GM21390 (cell line): ENCODE results near the gene APBB2.

Experiments used
- ATAC-seq: cut with Tn5 transposase; IDR thresholded peaks from one replicate; pipeline ENCODE4 v1.9.1; 2021; ENCODE audit not compliant: unreplicated experiment

Gene APBB2

DNA sequence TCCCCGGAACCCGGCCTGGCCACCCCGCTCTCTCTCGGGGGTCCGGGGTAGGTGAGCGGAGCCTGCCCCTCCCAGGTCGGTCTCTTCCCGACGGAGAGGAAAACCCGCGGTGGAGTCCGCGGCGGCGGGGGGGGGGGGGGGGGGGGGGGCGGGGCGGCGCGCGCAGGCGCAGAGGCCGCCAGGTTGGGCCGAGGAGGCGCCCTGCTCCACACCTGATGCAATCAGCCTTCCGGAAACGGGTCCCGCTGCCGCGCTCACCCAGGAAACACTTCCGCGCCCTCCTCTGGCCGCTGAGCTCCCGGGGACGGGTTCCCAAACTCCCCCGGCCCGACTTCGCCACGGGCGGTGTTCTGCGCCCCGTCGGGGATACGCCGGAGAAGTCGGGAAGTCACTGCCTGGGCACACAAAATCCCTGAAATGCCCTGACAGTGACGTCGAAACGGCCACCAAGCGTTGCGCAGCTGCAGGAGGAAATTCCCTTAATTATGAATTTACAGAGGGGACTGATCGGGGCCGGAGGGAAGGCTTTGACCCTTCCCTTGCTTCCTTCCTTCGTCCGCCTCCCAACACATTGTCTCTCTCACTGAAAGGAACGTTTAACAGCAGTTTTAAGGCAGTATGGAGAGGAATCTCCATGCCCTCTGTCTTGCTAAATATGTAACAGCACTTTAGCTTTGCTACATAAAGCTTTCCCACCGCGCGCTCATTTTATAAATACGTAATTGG is 2.1 kb upstream of the APBB2 start:
- ATAC-seq, result peak; percentile 44

DNA sequence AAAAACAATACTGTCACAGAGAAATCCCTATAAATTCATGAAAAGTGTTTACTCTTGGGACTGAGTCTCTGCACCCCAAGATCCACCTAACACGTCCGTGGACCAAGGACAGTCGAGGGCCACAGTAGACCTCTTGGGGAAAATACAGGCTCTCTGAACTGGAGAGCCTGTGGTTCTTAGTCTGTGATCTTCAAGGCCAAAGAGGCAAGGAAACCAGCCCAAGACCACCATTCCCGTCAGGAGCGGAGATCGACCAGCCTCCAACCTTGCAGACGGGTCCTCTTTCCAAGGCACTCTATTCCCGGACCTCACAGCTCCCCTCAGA is 1.6 kb upstream of the APBB2 start:
- ATAC-seq, result no peak

DNA sequence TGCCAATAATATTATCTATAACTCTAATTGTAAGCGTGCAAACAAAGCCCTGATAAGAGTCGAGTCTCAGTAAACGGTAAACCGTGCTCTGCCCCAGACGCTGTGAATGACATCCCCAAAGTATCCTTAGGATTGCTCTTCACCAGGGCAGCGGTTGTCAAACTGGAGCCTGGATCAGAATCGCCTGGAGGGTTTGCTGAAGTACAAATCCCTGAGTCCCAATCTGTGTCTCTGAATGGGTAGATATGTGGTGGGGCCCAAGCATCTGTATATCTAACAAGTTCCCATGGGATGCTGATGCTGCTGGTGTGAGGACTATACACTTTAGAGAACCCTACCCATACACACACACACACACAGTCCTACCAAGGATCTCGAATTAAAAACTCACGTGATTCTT is 813 bp upstream of the APBB2 start:
- no peak for ATAC-seq

DNA sequence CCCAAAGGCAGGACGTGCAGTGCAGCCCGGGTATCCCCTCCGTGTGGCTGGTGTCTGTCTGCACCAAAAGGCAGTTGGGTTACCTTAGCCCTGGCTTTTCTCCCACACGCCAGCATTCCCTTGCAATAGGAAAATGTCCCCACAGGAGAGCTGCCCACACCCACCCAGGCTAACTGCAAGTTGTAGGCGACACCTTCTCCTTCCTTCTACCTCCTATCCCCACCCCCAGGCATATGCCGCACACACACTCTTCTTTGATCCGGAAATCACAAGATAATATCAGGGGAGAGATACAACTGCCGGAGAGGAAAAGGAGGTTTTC is 444 bp upstream of the APBB2 start:
- ATAC-seq, result peak; percentile 1

DNA sequence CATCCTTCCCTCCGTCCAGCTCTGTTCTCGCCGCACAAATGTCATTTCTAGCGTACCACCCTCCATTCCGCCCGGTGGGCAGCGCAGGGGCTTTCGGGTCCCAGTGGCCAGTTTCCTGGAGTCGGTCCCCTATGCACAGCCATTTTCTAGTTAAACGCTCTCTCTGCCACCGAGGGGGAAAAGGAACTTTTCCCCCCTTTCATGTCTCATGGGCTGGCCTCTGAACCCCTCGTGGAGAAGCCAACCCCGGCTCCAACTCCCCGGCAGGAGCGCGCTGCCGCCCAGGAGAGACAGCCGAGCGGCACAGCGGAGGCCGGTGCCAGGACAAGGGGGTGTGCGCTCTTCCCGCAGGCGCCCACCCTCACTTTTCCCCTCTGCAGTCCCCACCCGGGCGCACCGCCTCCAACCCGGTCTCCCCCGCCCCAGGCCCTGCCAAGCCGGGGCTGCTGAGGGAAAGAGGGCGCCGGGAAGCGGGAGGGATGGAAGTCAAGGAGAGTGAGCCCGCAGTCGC is 662 bp downstream of the APBB2 start:
- peak; percentile 12 for ATAC-seq

DNA sequence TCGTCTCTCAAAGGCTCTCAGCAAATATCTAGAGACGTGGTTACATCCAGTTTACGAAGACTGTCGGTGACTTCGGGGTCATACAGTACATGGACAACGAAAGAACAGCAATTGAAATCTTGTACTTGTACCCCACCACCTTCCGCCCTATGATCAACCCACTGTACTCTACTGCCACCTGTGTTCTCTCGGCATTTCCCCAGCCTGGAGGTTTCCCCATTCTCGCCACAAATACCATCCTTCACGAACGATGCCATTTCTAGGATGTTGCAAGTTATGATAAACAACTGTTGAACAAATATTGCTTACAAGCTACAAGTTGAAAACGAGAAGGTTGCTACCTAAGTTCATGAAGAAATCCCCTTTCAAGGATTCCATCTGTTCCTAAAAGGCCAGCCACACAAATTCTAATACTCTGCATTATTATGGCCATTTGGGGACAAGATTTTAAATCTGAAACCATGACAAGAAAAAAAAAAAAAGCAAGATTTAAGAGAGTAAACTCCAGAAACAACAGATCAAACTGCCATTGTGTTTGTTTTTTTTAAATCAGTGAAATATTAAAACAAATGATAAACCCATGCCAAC is 1.6 kb downstream of the APBB2 start:
- no peak for ATAC-seq

DNA sequence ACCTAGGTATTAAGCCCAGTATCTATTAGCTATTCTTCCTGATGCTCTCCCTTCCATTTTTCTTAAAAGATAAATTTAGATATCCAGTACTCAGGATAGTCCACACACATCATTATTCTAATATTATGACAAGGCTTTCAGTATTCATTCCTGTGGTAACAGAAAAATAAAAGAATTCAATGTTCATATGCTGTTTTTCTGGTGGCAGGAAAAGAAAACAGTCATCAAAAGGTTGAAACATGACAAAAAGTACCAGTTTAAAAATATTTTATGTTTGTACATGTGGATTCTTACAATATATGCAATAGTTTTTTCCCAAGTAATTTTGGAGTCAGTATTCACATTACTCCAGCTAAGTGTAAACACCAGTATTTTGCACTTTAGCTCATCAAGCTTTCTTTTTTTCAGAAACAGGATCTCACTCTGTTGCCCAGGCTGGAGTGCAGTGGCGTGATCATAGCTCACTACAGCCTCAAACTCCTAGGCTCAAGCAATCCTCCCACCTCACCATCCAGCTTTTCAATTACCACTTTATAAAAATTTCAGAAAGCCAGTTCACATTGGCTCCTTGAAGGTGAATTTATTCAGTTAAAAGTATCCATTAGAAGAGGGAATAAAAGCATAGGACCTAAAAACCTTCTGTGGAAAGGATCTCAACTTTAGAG is 2.3 kb downstream of the APBB2 start:
- no peak for ATAC-seq

DNA sequence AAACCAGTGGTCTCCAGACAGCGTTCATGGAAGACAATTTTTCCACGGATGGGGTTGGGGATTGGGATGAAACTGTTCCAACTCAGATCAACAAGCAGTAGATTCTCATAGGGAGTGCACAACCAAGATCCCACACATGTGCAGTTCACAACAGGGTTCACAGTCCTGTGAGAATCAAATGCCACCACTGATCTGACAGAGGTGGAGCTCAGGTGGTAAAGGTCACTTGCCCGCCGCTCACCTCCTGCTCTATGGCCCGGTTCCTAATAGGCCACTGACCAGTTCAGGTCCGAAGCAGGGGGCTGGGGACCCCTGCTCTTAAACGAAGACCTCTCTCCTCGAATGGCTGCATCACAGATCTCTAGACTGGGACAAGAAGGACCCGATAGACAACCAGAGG is 4.4 kb downstream of the APBB2 start:
- ATAC-seq, result no peak

DNA sequence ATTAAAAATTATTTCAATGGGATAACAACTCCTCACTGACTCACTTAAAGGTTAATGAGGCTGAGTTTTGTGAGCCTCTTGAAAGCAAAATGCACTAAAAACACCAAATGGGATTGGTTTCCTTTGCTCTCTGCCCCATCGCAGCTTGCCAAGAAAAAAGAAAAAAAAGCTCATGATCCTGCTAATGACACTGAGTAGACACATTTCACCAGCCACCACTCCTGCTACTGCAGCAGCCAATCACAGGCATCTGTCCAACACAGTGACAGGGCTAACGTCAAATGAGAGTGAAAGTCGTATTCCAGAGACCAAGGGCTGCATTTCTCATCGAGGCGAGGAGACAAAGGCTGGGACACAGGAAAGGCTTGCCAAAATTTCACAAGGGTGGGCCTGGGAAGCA is 5.2 kb downstream of the APBB2 start:
- no peak for ATAC-seq

DNA sequence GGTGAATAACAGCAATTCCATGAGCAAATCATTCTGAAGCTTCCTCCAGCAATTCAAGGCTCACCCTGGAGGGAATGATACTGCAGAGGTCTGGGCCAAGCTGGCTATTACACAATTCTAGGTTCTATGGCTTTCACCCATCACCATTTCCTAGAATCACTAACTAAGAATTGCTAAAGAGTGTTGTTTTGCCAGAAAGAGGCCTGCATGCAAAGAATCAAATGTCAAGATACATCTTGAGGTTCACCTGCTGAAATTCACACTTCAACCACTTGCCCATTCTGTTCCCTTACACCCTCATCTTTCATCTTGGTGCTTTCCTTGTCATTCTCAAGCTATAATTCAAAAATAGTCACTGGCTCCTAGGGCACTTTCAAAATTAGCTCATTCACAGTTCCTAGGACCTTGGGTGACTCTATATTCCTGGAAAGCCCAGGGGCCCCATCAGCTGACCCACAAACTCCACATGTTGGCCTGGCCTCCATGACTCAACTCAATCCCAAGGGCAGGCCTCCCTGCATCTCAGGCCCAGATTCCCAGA is 7.0 kb downstream of the APBB2 start:
- ATAC-seq, result no peak

DNA sequence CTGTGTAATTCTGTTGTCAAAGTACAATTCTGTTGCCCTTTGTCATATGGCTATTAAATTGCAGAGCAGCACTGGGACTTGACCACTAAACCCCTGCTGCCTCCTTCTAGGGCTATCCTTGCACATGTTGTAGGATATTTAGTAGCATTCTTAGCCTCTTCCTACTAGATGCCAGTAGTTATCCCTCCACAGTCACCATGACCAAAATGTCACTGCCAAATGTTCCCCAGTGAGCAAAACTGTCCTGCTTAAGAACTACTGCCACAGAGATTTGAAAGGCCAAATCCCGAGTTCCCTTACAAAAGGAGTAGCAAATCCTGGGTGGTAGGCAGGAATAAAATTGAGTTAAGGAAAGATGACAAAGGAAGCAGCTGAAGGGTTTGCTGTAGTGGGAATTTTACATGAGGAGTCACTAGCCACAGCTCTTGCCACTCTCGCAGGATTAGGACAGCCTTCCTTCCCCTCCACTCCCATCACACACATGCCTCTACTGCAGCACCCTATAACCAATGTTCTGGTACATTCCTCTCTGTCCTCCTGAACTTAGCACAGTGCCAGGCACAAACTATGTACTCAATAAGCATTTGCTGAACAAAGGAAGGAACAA is 8.4 kb downstream of the APBB2 start:
- ATAC-seq, result no peak

DNA sequence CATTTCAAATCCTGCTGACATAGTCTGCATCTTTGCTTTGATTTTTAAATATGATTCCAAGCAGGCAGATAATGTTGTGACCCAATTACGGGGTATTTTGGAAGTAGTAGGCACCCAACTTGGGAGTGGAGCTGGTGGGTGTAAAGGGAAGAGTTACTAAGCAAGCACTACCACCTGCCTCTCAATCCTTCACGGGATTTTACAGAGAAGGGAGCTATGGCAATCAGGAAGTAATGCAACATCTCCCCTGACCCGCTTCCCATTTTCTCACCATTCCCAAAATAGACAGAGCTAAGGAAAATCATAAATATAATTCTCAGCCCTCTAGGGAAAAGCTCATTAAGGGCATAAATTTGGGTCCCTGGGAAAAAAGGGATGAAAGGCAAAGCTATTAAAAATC is 9.2 kb downstream of the APBB2 start:
- ATAC-seq, result no peak

DNA sequence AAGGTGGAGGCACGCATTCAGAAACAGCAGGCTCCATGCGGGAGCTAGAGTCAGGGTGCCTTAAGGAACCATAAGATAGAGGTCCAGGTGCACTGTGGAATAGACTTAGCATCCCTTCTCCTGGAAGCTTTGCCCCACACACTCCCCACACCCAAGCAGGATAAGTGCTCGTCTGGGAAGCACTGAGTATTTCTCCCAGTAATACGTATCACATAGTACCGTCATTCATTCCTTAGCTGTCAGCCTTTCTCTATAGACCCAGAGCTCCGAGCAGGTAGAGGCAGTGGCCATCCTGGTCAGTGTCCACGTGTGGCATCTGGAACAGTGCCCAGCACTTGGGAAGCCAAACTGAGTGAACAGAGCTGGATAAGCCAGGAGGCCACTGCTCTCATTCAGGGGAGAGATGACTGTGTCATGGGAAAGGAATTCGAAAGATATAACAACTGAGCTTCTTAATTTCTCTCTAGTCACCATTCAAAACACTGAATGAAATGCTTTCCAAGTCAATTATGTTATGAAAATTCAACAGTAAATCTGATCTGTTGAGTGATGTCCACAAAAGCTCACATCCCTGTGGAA is 9.9 kb downstream of the APBB2 start:
- ATAC-seq, result no peak

DNA sequence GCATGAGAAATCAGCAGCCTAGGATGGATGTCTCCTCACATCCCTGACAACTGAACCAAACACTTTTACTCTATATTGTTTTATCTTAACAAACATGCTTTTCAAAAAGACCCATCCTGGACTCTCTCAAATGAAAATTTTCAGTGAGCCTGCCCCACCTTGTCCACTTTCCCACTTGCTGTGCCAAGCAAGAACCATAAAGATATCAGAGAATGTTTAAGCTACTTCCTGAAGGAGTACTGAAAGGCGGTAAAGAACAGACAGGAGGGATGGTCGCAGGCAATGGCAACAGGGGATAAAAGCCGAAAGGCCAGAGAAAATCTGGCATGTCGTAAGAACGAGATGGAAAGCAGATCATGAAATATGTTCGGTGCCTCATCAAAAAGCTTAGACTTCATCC is 10.5 kb downstream of the APBB2 start:
- no peak for ATAC-seq

DNA sequence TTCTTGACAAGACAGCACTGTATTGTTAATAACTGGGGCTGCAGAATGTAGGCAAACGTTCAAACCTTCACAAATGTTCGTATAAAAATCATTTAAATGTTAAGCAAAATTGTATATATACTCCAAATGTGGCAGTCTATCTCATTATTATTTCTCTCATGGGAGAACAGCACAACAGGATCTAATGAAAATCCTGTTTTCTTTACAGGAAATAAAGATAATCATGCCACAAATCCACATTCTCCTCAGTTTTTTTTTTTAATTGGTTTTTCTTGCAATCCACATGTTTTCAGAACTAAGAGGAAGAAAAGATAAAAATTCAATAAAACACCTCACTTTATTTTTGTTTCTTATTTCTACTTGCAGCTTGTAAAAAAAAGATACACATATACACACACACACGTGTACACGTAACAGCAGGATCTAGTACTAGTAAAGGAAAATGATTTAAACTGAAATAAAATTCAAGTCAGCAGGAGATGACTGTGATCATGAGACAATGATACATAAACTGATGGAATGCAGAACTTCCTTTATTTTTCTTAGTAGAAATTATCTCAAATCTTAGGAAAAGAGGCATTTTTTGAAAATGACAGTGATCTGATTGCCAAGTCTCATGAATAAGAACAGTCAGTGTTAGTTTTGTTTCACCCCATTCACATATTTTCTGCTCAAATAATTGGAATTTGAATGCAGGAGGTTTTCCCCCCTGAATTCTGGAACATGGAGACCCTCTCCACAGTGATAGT is 11.3 kb downstream of the APBB2 start:
- no peak for ATAC-seq

DNA sequence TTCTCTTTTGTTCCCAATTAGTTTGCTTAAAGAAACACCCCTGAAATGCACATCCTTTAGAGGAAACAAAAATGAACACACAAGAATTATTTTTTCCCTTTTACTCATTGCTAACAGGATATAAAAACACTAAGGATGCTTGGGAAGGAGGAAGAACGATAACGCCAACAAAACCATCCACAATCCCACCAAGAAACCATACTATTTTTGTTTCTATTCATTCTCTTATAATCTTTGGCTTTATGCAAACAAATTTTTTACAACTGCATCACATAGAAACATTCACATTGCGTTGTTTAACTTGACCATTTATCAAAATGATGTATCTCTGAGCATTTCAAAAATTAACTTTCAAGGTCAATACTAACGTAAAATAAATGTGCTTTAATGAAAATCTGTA is 12.0 kb downstream of the APBB2 start:
- ATAC-seq, result no peak

DNA sequence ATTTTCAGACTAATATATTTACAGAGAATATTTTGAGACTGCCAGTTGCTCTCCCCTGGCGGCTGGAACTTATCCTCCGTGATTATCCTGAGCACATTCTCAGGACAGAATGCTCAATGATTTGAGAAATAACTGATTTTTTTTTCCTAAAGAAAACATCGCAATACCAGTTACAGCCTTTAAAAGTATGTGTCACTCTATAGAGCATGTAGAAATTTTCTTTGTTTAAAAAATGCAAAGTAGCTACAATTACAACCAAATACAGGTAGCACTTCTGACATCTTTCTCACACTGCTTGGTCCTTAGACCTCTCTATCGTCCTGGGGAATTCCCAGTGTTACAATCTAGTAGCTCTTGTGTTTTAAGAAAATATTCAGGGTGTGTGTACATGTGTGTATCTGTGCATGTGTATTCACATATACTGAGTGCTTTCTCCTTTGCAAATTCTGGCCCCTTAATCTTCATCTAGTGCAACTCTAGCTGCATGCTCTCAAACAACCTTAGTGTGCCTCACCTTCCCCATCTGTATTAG is 13.8 kb downstream of the APBB2 start:
- ATAC-seq, result no peak

DNA sequence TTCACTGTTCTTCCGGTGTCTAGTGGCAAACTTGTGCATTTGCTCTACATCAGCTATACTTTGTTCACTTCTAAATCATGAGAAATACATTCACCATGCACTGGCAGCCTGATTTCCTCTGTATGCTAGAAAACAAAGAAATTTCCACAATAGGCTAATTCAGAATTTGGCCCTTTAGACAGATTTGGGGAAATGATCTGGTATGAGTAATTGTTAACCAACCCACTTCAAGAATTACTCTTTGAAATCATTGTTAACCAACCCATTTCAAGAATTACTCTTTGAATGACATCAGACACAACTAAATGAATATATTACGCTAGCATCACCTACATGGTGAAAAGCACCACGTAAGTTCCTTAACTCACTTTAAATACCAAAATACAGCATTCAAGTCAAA is 14.6 kb downstream of the APBB2 start:
- ATAC-seq, result no peak

DNA sequence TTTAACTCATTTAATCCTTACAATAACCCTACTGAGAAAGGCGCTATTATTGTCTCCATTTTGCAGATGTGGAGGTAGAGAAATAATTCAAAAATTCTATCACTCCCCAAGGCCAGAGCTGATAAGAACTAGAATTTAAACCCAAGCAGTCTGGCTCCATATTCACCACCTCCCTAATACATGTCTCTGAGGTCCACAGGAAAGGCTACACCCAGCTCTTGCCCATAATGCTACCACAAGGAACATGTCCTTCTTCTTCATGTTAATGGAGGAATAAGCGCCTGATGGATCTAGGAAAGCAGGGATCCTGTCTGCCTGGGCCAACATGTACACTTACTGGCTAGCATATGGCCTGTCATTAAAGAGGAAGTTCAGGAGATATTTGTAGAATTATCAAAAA is 16.3 kb downstream of the APBB2 start:
- ATAC-seq, result no peak

DNA sequence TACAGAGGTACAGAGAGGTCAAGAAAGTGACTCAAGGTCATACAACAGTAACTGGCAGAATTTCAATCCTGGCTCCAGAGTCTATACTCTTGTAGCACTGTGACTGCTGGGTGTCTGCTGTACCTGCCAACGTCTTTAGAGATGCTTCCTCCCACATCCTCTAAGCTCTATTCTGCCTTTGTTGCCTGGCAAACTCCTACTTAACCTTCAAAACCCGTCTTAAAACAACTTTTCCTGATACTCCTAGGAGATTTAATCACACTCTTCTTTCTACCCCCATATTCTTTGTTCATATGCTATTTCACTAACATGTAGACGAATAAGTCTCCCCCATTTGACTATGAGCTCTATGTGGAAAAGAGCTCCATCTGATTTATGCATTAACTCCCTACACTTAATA is 16.8 kb downstream of the APBB2 start:
- no peak for ATAC-seq
